GM12878 (cell line): ENCODE measurements around the gene WDR64. TPM values are rescaled to one million over a fixed set of nuclear protein-coding genes. Genes with fewer than 3 reads are reported as not detected.
"Not testable (repeated sequence)": the region's sequence is repeated elsewhere in the genome, so short reads cannot be mapped to it uniquely, and the experiment has no call there.

ENCODE experiments used
- ATAC-seq: fragments of 200-7000 bp; cut with Tn5 transposase; 3 replicates; pipeline ENCODE4 v1.9.1; 2020; ENCODE audit warnings: mild to moderate bottlenecking, moderate library complexity
- BruUV-seq: library from RNA; stranded (reverse); fragments of 400-500 nt; replicated peaks from 2 replicates; lab custom pipeline; 2021; lab: Mats Ljungman, UMichigan
- CTCF ChIA-PET: fragments of 300-600 bp; sonication (Branson Sonifier 250); formaldehyde crosslinking; extraction: SDS; loops from one replicate; lab custom pipeline; 2021; ENCODE audit warnings: inconsistent platforms; lab: Yijun Ruan, JAX
- POLR2A ChIA-PET: fragments of 350-600 bp; formaldehyde crosslinking; extraction: SDS; loops from one replicate; lab custom pipeline; 2021; ENCODE audit warnings: inconsistent platforms; lab: Charles Lee
- RAD21 ChIA-PET: fragments of 300-600 bp; sonication (Branson Sonifier 250); formaldehyde crosslinking; loops from one replicate; lab custom pipeline; 2023; ENCODE audit warnings: antibody characterized with exemption; ENCODE audit not compliant: unreplicated experiment; lab: Charles Lee
- SMC1A ChIA-PET: fragments of 300-600 bp; sonication (Branson Sonifier 250); formaldehyde crosslinking; loops from one replicate; lab custom pipeline; 2023; ENCODE audit not compliant: unreplicated experiment, uncharacterized antibody; lab: Charles Lee
- DNase-seq: peaks from one replicate; pipeline ENCODE4 v3.0.0-alpha.2; 2011; ENCODE audit warnings: low read depth, low spot score
- FAIRE-seq: peaks from 3 replicates; lab custom pipeline; 2011; peaks lifted over from hg19 to GRCh38; lab: Jason Lieb, UNC
- H2AFZ ChIP-seq: 2 replicates; pipeline ENCODE4 v1.6.0; 2011; ENCODE audit warnings: low read depth, low read length, control low read depth; ENCODE audit not compliant: control insufficient read depth
- H3K27ac ChIP-seq: 2 replicates; pipeline ENCODE4 v1.5.1; 2011; ENCODE audit warnings: control low read depth; ENCODE audit not compliant: control insufficient read depth, insufficient read depth
- H3K27me3 ChIP-seq, 2 experiments: replicated peaks in 1 of 2; 2 replicates each; pipeline versions ENCODE4 v1.6.0 to v1.6.1; 2011; ENCODE audit warnings: low read length in 1 of 2; ENCODE audit not compliant: control insufficient read depth in 2 of 2, insufficient read depth in 2 of 2
- H3K36me3 ChIP-seq, 2 experiments: 2 replicates each; pipeline ENCODE4 v1.5.1; 2011; ENCODE audit warnings: low read length in 1 of 2; ENCODE audit not compliant: control insufficient read depth in 2 of 2, insufficient read depth in 2 of 2
- H3K4me1 ChIP-seq: 2 replicates; pipeline ENCODE4 v1.6.1; 2011; ENCODE audit warnings: mild to moderate bottlenecking, low read length, moderate library complexity, mixed read lengths; ENCODE audit not compliant: control insufficient read depth, insufficient read depth
- H3K4me2 ChIP-seq: 2 replicates; pipeline ENCODE4 v1.6.0; 2011; ENCODE audit warnings: control low read depth; ENCODE audit not compliant: control insufficient read depth, insufficient read depth
- H3K4me3 ChIP-seq: fragments of 200-600 bp; sonication (generic); 2 replicates; pipeline ENCODE4 v1.5.1; 2016
- H3K79me2 ChIP-seq: 2 replicates; pipeline ENCODE4 v1.6.0; 2011; ENCODE audit warnings: low read length; ENCODE audit not compliant: control insufficient read depth, insufficient read depth
- H3K9ac ChIP-seq: 2 replicates; pipeline ENCODE4 v1.8.0; 2011; ENCODE audit warnings: low read length, control low read depth, mixed read lengths; ENCODE audit not compliant: control insufficient read depth, insufficient read depth
- H3K9me3 ChIP-seq: replicated peaks from 3 replicates; pipeline ENCODE4 v1.5.1; 2011; ENCODE audit warnings: mild to moderate bottlenecking, low read length; ENCODE audit not compliant: control insufficient read depth, insufficient read depth
- H4K20me1 ChIP-seq: 2 replicates; pipeline ENCODE4 v1.6.0; 2011; ENCODE audit not compliant: control insufficient read depth, insufficient read depth
- CHD2 ChIP-seq: IDR thresholded peaks from 2 replicates; pipeline ENCODE4 v1.6.1; 2011; ENCODE audit warnings: low read depth, low read length, improper control_type of control experiment, borderline replicate concordance
- EGR1 ChIP-seq, 2 experiments: IDR thresholded peaks; 1 replicate in 1 of 2; 2 replicates in 1 of 2; pipeline ENCODE4 v1.6.1; 2011 to 2012; ENCODE audit warnings: low read depth in 2 of 2, low read length in 2 of 2, borderline replicate concordance in 1 of 2, mild to moderate bottlenecking in 1 of 2, moderate library complexity in 1 of 2
- GATAD2B ChIP-seq: fragments of 450-650 bp; conservative IDR thresholded peaks from 2 replicates; pipeline ENCODE4 v1.6.1; 2017; ENCODE audit warnings: low read depth, mild to moderate bottlenecking, moderate library complexity
- HDAC6 ChIP-seq: fragments of 200-600 bp; sonication (generic); IDR thresholded peaks from one replicate; pipeline ENCODE4 v1.8.0; 2017; ENCODE audit warnings: antibody characterized with exemption; ENCODE audit not compliant: unreplicated experiment
- NR2C1 ChIP-seq: fragments of 450-650 bp; IDR thresholded peaks from 2 replicates; pipeline ENCODE4 v1.6.1; 2017; ENCODE audit warnings: antibody characterized with exemption, mild to moderate bottlenecking, moderate library complexity
- RCOR1 ChIP-seq: conservative IDR thresholded peaks from 2 replicates; pipeline ENCODE4 v1.6.1; 2012; ENCODE audit warnings: low read depth, low read length, improper control_type of control experiment
- ZNF622 ChIP-seq: fragments of 450-650 bp; IDR thresholded peaks from 2 replicates; pipeline ENCODE4 v1.6.1; 2017; ENCODE audit warnings: mild to moderate bottlenecking, inconsistent platforms
- WGBS: methylation state at CpG from one replicate; pipeline ENCODE4 v1.1.6; 2016; ENCODE audit warnings: low lambda C conversion rate; ENCODE audit not compliant: insufficient replicate concordance, insufficient coverage; ENCODE audit errors: missing lambda C conversion rate; 5-methylcytosine and 5-hydroxymethylcytosine counted together
- in situ Hi-C: fragments of 300-500 bp; cut with MboI; formaldehyde crosslinking; loops from 9 replicates; pipeline ENCODE4 v1.14.3; 2018; ENCODE audit warnings: mixed read lengths
- intact Hi-C: fragments of 100-400 bp; cut with micrococcal nuclease; formaldehyde crosslinking; loops from one replicate; pipeline ENCODE4 v1.14.2; 2022; ENCODE audit not compliant: unreplicated experiment
- polyA plus RNA-seq, 11 experiments: library from polyadenylated mRNA; depleted of rRNA in 4 of 11; unstranded in 6 of 11; stranded (reverse) in 5 of 11; fragments of >200 nt; fragmentation: Nextera tagmentation in 4 of 11; fragmentation: Illumina TruSeq in 1 of 11; extraction: Ambion mirVana in 4 of 11; extraction: Trizol in 1 of 11; gene quantifications; 1 replicate in 1 of 11; 2 replicates in 10 of 11; pipeline versions ENCODE4 v1.2.1 to v1.2.3, GENCODE V29; 2011 to 2016; ENCODE audit warnings: inconsistent platforms in 2 of 11, missing spikeins in 2 of 11, low read depth in 1 of 11
- total RNA-seq, 4 experiments: library from RNA; depleted of rRNA in 3 of 4; stranded (reverse); fragments of >200 nt in 3 of 4; fragmentation: Illumina TruSeq in 1 of 4; extraction: Trizol in 1 of 4; gene quantifications; 2 replicates each; pipeline versions ENCODE4 v1.2.1 to v1.2.3, GENCODE V29; 2013 to 2021
- TF ChIP-seq, protein P1 (sequence below): IDR thresholded peaks from 2 replicates; pipeline ENCODE4 v1.6.1; 2012; ENCODE audit warnings: low read depth, low read length, improper control_type of control experiment
- TF ChIP-seq, protein P2 (sequence below): fragments of 450-650 bp; conservative IDR thresholded peaks from 2 replicates; pipeline ENCODE4 v1.6.1; 2017; ENCODE audit warnings: mild to moderate bottlenecking, moderate library complexity
- TF ChIP-seq, protein P3 (sequence below): IDR thresholded peaks from 2 replicates; pipeline ENCODE4 v1.6.1; 2012; ENCODE audit warnings: low read depth, low read length, improper control_type of control experiment

WDR64 gene
- total and polyA plus RNA-seq, 10 of the 15 experiments (the other 5 are each of a cell fraction or from before 2014, with no cell fraction given) = 0.01 TPM; not detected in 9

DNA sequence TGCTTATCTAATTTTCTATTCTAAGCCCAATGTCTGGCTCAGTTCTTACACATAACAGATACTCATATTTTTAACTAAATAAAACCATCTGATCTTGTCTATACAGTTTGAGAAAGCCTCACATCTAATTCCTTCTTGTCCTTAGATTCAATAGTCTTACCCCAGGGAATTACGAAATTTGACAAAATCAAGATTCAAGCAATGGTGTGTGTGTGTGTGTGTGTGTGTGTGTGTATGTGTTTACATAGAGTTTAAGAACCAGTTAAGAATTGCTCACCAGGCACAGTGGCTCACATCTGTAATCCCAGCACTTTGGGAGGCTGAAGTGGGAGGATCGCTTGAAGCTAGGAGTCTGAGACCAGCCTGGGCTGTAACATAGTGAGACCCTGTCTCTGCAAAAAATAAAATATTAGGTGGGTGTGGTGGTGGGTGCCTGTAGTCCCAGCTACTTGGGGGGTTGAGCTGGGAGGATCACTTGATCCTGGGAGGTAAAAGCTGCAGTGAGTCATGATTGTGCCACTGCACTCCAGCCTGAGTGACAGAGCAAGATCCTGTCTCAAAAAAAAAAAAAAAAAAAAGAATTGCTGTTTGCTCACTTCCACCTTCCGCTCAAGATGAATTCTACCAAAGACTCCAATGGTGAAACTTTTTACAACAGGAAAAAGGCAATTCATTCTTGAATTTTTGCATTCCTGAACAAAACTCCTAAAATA is 6.2 kb downstream of the WDR64 start:
- Histone ChIP-seq H2AFZ (no peak overlapping the region), H3K4me2 (no peak overlapping the region), H3K79me2 (no peaks in the 10 kb centered on the region), H3K4me3 (no peak overlapping the region), H3K36me3 (no peaks in the 10 kb centered on the region), H3K9me3 (no peaks in the 10 kb centered on the region), H3K27me3 (no peaks in the 10 kb centered on the region), H3K4me1 (no peaks in the 10 kb centered on the region), H4K20me1 (no peaks in the 10 kb centered on the region), H3K9ac (no peak overlapping the region), H3K27ac (no peak overlapping the region)
- ATAC-seq (no peak), DNase-seq (no peak), FAIRE-seq (peak; percentile 49)
- BruUV-seq = no TSS peak
- TF ChIP-seq, protein P1, sequence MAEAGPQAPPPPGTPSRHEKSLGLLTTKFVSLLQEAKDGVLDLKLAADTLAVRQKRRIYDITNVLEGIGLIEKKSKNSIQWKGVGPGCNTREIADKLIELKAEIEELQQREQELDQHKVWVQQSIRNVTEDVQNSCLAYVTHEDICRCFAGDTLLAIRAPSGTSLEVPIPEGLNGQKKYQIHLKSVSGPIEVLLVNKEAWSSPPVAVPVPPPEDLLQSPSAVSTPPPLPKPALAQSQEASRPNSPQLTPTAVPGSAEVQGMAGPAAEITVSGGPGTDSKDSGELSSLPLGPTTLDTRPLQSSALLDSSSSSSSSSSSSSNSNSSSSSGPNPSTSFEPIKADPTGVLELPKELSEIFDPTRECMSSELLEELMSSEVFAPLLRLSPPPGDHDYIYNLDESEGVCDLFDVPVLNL = no peak
- TF ChIP-seq EGR1 (IDR thresholded peaks at IDR 0.05; ENCODE audit: borderline replicate concordance in 1 of 2, low read depth in 2 of 2, low read length in 2 of 2) (no peak), RCOR1 (no peak), GATAD2B (no peak), HDAC6 (no peak), CHD2 (no peak), ZNF622 (no peak), NR2C1 (no peak)
- TF ChIP-seq, protein P2, sequence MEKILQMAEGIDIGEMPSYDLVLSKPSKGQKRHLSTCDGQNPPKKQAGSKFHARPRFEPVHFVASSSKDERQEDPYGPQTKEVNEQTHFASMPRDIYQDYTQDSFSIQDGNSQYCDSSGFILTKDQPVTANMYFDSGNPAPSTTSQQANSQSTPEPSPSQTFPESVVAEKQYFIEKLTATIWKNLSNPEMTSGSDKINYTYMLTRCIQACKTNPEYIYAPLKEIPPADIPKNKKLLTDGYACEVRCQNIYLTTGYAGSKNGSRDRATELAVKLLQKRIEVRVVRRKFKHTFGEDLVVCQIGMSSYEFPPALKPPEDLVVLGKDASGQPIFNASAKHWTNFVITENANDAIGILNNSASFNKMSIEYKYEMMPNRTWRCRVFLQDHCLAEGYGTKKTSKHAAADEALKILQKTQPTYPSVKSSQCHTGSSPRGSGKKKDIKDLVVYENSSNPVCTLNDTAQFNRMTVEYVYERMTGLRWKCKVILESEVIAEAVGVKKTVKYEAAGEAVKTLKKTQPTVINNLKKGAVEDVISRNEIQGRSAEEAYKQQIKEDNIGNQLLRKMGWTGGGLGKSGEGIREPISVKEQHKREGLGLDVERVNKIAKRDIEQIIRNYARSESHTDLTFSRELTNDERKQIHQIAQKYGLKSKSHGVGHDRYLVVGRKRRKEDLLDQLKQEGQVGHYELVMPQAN = no peak
- TF ChIP-seq, protein P3, sequence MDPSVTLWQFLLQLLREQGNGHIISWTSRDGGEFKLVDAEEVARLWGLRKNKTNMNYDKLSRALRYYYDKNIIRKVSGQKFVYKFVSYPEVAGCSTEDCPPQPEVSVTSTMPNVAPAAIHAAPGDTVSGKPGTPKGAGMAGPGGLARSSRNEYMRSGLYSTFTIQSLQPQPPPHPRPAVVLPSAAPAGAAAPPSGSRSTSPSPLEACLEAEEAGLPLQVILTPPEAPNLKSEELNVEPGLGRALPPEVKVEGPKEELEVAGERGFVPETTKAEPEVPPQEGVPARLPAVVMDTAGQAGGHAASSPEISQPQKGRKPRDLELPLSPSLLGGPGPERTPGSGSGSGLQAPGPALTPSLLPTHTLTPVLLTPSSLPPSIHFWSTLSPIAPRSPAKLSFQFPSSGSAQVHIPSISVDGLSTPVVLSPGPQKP = no peak
- WGBS = 33% methylated on average over 3 of the region's 3 CpGs
- SMC1A ChIA-PET = interaction anchor here (1.0 kb wide), 1 partner anchor 193 kb away, joined by 3 read pairs; no protein-coding TSS in a partner anchor
- CTCF ChIA-PET = no interaction called here
- POLR2A ChIA-PET = no interaction called here
- in situ Hi-C loops = no loop called here
- RAD21 ChIA-PET = no interaction called here
- intact Hi-C loops = no loop called here

DNA sequence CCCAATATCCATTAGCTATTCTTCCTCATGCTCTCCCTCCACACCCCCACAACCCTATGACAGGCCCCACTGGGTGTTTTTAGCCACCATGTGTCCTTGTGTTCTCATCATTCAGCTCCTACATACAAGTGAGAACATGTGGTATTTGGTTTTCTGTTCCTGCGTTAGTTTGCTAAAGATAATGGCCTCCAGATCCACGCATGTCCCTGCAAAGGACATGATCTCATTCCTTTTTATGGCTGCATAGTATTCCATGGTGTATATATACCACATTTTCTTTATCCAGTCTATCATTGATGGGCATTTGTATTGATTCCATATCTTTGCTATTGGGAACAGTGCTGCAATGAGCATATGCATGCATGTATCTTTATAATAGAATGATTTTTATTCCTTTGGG is 6.9 kb downstream of the WDR64 start:
- ATAC-seq, H3K4me2 ChIP-seq, in situ Hi-C loops, SMC1A ChIA-PET, intact Hi-C loops, DNase-seq, CTCF ChIA-PET, H3K36me3 ChIP-seq, H3K27ac ChIP-seq, H3K9ac ChIP-seq, RAD21 ChIA-PET, FAIRE-seq, BruUV-seq, POLR2A ChIA-PET, H3K79me2 ChIP-seq, H3K4me1 ChIP-seq, H3K4me3 ChIP-seq, H3K27me3 ChIP-seq, H2AFZ ChIP-seq, H4K20me1 ChIP-seq, H3K9me3 ChIP-seq: not testable (repeated sequence)
- WGBS = 64% methylated on average over 2 of the region's 2 CpGs
